IMR-90 (cell line): Measurements from ENCODE around the gene FMN1. TPM values are rescaled to one million over a fixed set of nuclear protein-coding genes. Genes with fewer than 3 reads are reported as not detected.

Experiments
- ATAC-seq: fragments of 200-7000 bp; cut with Tn5 transposase; 2 replicates; pipeline ENCODE4 v1.9.1; 2020; ENCODE audit warnings: low read depth, mild to moderate bottlenecking, moderate library complexity
- BruUV-seq: library from RNA; stranded (reverse); fragments of 400-500 nt; replicated peaks from 2 replicates; lab custom pipeline; 2021; lab: Mats Ljungman, UMichigan
- CTCF ChIA-PET: fragments of 300-600 bp; formaldehyde crosslinking; extraction: SDS; loops from one replicate; lab custom pipeline; 2021; ENCODE audit warnings: antibody characterized with exemption; lab: Yijun Ruan, JAX
- POLR2A ChIA-PET: fragments of 300-600 bp; sonication (Branson Sonifier 250); formaldehyde crosslinking; loops from one replicate; lab custom pipeline; 2022; ENCODE audit warnings: antibody characterized with exemption; ENCODE audit not compliant: unreplicated experiment; lab: Charles Lee
- DNase-seq: peaks from one replicate; pipeline ENCODE4 v3.0.0; 2013
- H2AFZ ChIP-seq: replicated peaks from 2 replicates; pipeline ENCODE3; 2013; ENCODE audit warnings: low read length, mild to moderate bottlenecking; ENCODE audit not compliant: poor library complexity
- H2AK5ac ChIP-seq: 2 replicates; pipeline ENCODE4 v1.6.1; 2013; ENCODE audit warnings: low read depth, low read length, inconsistent platforms
- H2AK9ac ChIP-seq: replicated peaks from 2 replicates; pipeline ENCODE3; 2013; ENCODE audit warnings: mild to moderate bottlenecking, low read depth, low read length, moderate library complexity; ENCODE audit not compliant: poor library complexity
- H2BK120ac ChIP-seq: 2 replicates; pipeline ENCODE4 v1.6.1; 2013; ENCODE audit warnings: low read depth, low read length, inconsistent platforms
- H2BK15ac ChIP-seq: 3 replicates; pipeline ENCODE4 v1.6.1; 2013; ENCODE audit warnings: low read depth, low read length, inconsistent platforms
- H2BK20ac ChIP-seq: 2 replicates; pipeline ENCODE4 v1.6.1; 2013; ENCODE audit warnings: low read depth, mild to moderate bottlenecking, inconsistent platforms, low read length, moderate library complexity
- H2BK5ac ChIP-seq: 2 replicates; pipeline ENCODE4 v1.6.1; 2013; ENCODE audit warnings: mild to moderate bottlenecking, low read depth, low read length, inconsistent platforms; ENCODE audit not compliant: poor library complexity, severe bottlenecking
- H3K14ac ChIP-seq: replicated peaks from 2 replicates; pipeline ENCODE4 v1.6.1; 2013; ENCODE audit warnings: low read depth, low read length, inconsistent platforms
- H3K18ac ChIP-seq: 2 replicates; pipeline ENCODE4 v1.6.1; 2013; ENCODE audit warnings: low read depth, low read length, control low read depth
- H3K23ac ChIP-seq: 2 replicates; pipeline ENCODE4 v1.6.1; 2013; ENCODE audit warnings: low read depth, low read length, inconsistent platforms
- H3K27ac ChIP-seq: 2 replicates; pipeline ENCODE4 v1.5.1; 2013; ENCODE audit warnings: mild to moderate bottlenecking, control low read depth, low read length; ENCODE audit not compliant: insufficient read depth
- H3K27me3 ChIP-seq: 2 replicates; pipeline ENCODE4 v1.6.1; 2013; ENCODE audit warnings: low read length; ENCODE audit not compliant: control insufficient read depth, insufficient read depth
- H3K36me3 ChIP-seq: 2 replicates; pipeline ENCODE4 v1.6.1; 2013; ENCODE audit warnings: low read length, mixed read lengths; ENCODE audit not compliant: control insufficient read depth, insufficient read depth
- H3K4ac ChIP-seq: 2 replicates; pipeline ENCODE4 v1.6.1; 2013; ENCODE audit warnings: low read depth, low read length, inconsistent platforms
- H3K4me1 ChIP-seq: 2 replicates; pipeline ENCODE4 v1.6.1; 2013; ENCODE audit warnings: low read length, mixed read lengths; ENCODE audit not compliant: control insufficient read depth, insufficient read depth
- H3K4me2 ChIP-seq: 2 replicates; pipeline ENCODE4 v1.6.1; 2013; ENCODE audit warnings: low read depth, mild to moderate bottlenecking, control low read depth, low read length, moderate library complexity
- H3K4me3 ChIP-seq: 2 replicates; pipeline ENCODE4 v1.5.1; 2013; ENCODE audit warnings: low read depth, mild to moderate bottlenecking, control low read depth, low read length, moderate library complexity; ENCODE audit not compliant: insufficient read depth
- H3K56ac ChIP-seq: 2 replicates; pipeline ENCODE4 v1.6.1; 2013; ENCODE audit warnings: low read length, inconsistent platforms; ENCODE audit not compliant: insufficient read depth; ENCODE audit errors: extremely low read depth
- H3K79me1 ChIP-seq, 2 experiments: 2 replicates each; pipeline ENCODE4 v1.6.1; 2013; ENCODE audit warnings: low read length in 2 of 2, inconsistent platforms in 1 of 2, low read depth in 1 of 2
- H3K9ac ChIP-seq: 2 replicates; pipeline ENCODE4 v1.6.1; 2013; ENCODE audit warnings: low read depth, low read length, control low read depth
- H3K9me1 ChIP-seq: 2 replicates; pipeline ENCODE4 v1.6.1; 2013; ENCODE audit warnings: low read length, inconsistent platforms; ENCODE audit not compliant: insufficient read depth
- H3K9me3 ChIP-seq: 2 replicates; pipeline ENCODE4 v1.6.1; 2013; ENCODE audit warnings: low read length; ENCODE audit not compliant: control insufficient read depth, insufficient read depth
- H4K20me1 ChIP-seq: 2 replicates; pipeline ENCODE4 v1.6.1; 2013; ENCODE audit warnings: low read length, inconsistent platforms; ENCODE audit not compliant: insufficient read depth
- H4K5ac ChIP-seq: 2 replicates; pipeline ENCODE4 v1.6.1; 2013; ENCODE audit warnings: mild to moderate bottlenecking, low read depth, low read length, control low read depth
- H4K8ac ChIP-seq, 2 experiments: 2 replicates each; pipeline ENCODE4 v1.6.1; 2013; ENCODE audit warnings: low read depth in 2 of 2, low read length in 2 of 2, control low read depth in 1 of 2, inconsistent platforms in 1 of 2
- H4K91ac ChIP-seq: 2 replicates; pipeline ENCODE4 v1.6.1; 2013; ENCODE audit warnings: low read depth, low read length, inconsistent platforms; ENCODE audit not compliant: insufficient read depth
- BHLHE40 ChIP-seq: fragments of 150-350 bp; IDR thresholded peaks from 2 replicates; pipeline ENCODE4 v1.6.1; 2016; ENCODE audit warnings: mild to moderate bottlenecking, low read depth, low read length
- CEBPB ChIP-seq: IDR thresholded peaks from 2 replicates; pipeline ENCODE4 v1.6.1; 2012; ENCODE audit warnings: low read depth, low read length, improper control_type of control experiment
- FOS ChIP-seq: fragments of 150-350 bp; IDR thresholded peaks from 2 replicates; pipeline ENCODE4 v1.6.1; 2016; ENCODE audit warnings: low read depth, low read length
- MAFK ChIP-seq: IDR thresholded peaks from 2 replicates; pipeline ENCODE4 v1.6.1; 2012; ENCODE audit warnings: low read depth, low read length, improper control_type of control experiment
- MAZ ChIP-seq: IDR thresholded peaks from 2 replicates; pipeline ENCODE4 v1.6.1; 2012; ENCODE audit warnings: low read depth, mild to moderate bottlenecking, low read length, improper control_type of control experiment, moderate library complexity, borderline replicate concordance
- NFE2L2 ChIP-seq: fragments of 150-350 bp; IDR thresholded peaks from 2 replicates; pipeline ENCODE4 v1.6.1; 2016; ENCODE audit warnings: low read depth, mild to moderate bottlenecking, low read length
- POLR2A ChIP-seq: IDR thresholded peaks from 2 replicates; pipeline ENCODE4 v1.6.1; 2012; ENCODE audit warnings: mild to moderate bottlenecking, low read depth, low read length
- RCOR1 ChIP-seq: IDR thresholded peaks from 2 replicates; pipeline ENCODE4 v1.6.1; 2012; ENCODE audit warnings: mild to moderate bottlenecking, low read length, improper control_type of control experiment; ENCODE audit not compliant: insufficient replicate concordance
- RFX5 ChIP-seq: IDR thresholded peaks from 2 replicates; pipeline ENCODE4 v1.8.0; 2012; ENCODE audit warnings: low read depth, mild to moderate bottlenecking, low read length, moderate library complexity
- SMC3 ChIP-seq: fragments of 150-350 bp; IDR thresholded peaks from 2 replicates; pipeline ENCODE4 v1.6.1; 2016; ENCODE audit warnings: low read depth, mild to moderate bottlenecking, antibody characterized with exemption, low read length, moderate library complexity
- WGBS, 2 experiments: methylation state at CpG; one replicate each; pipeline versions ENCODE4 v1.1.5 to v1.1.7; 2013; ENCODE audit warnings: missing lambda C conversion rate in 2 of 2; ENCODE audit not compliant: insufficient read length in 1 of 2; ENCODE audit errors: extremely low coverage in 2 of 2; 5-methylcytosine and 5-hydroxymethylcytosine counted together
- dilution Hi-C: fragments of 300-500 bp; cut with HindIII; formaldehyde crosslinking; loops from one replicate; pipeline ENCODE4 v1.14.3; 2018; ENCODE audit warnings: low sequenced_read_pairs; ENCODE audit not compliant: unreplicated experiment
- in situ Hi-C: fragments of 300-500 bp; cut with MboI; formaldehyde crosslinking; loops from 3 replicates; pipeline ENCODE4 v1.14.3; 2019; ENCODE audit warnings: low sequenced_read_pairs, inconsistent platforms, mixed read lengths
- intact Hi-C: fragments of 100-400 bp; cut with micrococcal nuclease; formaldehyde crosslinking; loops from 2 replicates; pipeline ENCODE4 v1.10.0; 2022
- polyA plus RNA-seq, 3 experiments: library from polyadenylated mRNA; depleted of rRNA; stranded (reverse); fragments of >200 nt; gene quantifications; 2 replicates each; pipeline ENCODE4 v1.2.3, GENCODE V29; 2012; ENCODE audit warnings: low replicate concordance in 1 of 3
- total RNA-seq: library from RNA; depleted of rRNA; stranded (reverse); fragments of >200 nt; gene quantifications from 2 replicates; pipeline ENCODE4 v1.2.3, GENCODE V29; 2012

Gene FMN1
- total and polyA plus RNA-seq, 2 of the 4 experiments (the other 2 are of a cell fraction) = 7.3 to 17.6 TPM

DNA sequence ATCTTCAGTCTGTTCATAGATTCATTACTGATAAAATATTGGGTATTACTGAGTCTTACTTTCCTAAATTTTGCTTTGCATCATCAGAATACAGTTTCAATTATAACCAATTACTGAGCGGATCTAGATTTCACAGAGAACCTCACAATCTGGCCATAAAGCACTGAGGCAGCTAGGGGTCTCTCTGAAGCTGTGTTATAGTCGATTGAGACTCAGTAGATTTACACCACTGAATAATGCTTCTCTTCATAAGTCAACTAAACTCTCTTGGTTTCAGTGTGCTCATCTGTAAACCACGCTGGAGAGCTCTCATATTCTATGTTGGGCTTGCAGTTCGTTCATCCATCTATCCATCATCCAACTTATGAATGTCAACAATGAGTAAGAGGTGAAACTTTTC is 296.1 kb downstream of the FMN1 start:
- H3K9ac ChIP-seq = no peak overlapping the region
- H3K79me1 ChIP-seq = peaks cover 0 to 40% of the 10 kb centered on the region in 2 experiments; a peak in 3 of 4 replicates

More for the DNA sequence above, 296.1 kb downstream of the FMN1 start:
- in situ Hi-C loops (no loop called here), dilution Hi-C loops (no loop called here), intact Hi-C loops (no loop called here)
- Histone ChIP-seq H3K23ac (no peak overlapping the region), H2BK15ac (no peak overlapping the region; the same call in 2 of the 3 replicates), H3K9me3 (no peaks in the 10 kb centered on the region), H4K91ac (no peak overlapping the region), H2AK5ac (no peak overlapping the region), H3K27me3 (no peaks in the 10 kb centered on the region), H3K18ac (peak overlapping the region; percentile 52; the same call in 1 of the 2 replicates), H3K9me1 (peaks cover 5% of the 10 kb centered on the region), H3K4ac (no peak overlapping the region), H3K27ac (no peak overlapping the region), H2BK120ac (no peak overlapping the region), H4K5ac (peak overlapping the region; percentile 54; the same call in 1 of the 2 replicates), H4K20me1 (no peaks in the 10 kb centered on the region), H2BK20ac (no peak overlapping the region), H3K4me1 (0 out of 2 replicates have a peak, but pooled peaks cover 2% of the 10 kb centered on the region), H3K14ac (no peak overlapping the region), H3K4me3 (no peak overlapping the region), H4K8ac (no peak overlapping the region), H2AK9ac (no peak overlapping the region), H3K36me3 (peaks cover 1% of the 10 kb centered on the region), H3K4me2 (no peak overlapping the region), H3K56ac (no peak overlapping the region), H2AFZ (no peak overlapping the region), H2BK5ac (peak overlapping the region; percentile 4)
- CTCF ChIA-PET = no interaction called here
- DNase-seq = no peak
- BruUV-seq = no TSS peak
- POLR2A ChIA-PET = no interaction called here
- TF ChIP-seq RCOR1 (no peak), BHLHE40 (no peak), MAFK (no peak), SMC3 (no peak), MAZ (no peak), CEBPB (no peak), POLR2A (no peak), FOS (no peak), RFX5 (no peak), NFE2L2 (no peak)
- no CpG with 5 or more reads among the region's 4 CpGs for WGBS, 2 experiments
- ATAC-seq = no peak
